G401.6 (cell line): ENCODE data around the gene GULP1.

Experiments used
- FAIRE-seq: peaks from 2 replicates; lab custom pipeline; 2012; peaks lifted over from hg19 to GRCh38; lab: Jason Lieb, UNC

Gene GULP1

DNA sequence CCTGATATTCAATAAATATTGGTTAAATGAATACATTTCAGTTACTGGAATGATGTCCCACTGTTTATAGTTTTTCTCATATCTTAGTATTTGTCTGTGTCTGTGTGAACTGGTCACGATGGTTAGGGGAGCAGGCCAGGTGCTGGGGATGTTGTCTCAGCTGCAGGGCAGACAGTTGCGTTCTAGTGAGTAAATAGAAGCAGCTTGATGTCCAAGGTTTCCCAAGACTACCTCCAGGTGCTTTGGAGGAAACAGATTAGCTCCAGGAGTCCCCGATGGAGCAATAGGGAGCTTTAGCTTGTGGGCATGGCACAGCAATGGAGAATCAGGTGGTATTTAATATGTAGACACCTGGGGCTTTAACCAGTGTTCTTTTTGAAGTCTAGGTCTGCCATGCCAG, 75.5 kb downstream of the GULP1 start:
- FAIRE-seq = no peak

- peak; percentile 76 for FAIRE-seq
Measured at GRCh38 chr2:188369365-188369764, 77.7 kb downstream of the GULP1 start.

DNA sequence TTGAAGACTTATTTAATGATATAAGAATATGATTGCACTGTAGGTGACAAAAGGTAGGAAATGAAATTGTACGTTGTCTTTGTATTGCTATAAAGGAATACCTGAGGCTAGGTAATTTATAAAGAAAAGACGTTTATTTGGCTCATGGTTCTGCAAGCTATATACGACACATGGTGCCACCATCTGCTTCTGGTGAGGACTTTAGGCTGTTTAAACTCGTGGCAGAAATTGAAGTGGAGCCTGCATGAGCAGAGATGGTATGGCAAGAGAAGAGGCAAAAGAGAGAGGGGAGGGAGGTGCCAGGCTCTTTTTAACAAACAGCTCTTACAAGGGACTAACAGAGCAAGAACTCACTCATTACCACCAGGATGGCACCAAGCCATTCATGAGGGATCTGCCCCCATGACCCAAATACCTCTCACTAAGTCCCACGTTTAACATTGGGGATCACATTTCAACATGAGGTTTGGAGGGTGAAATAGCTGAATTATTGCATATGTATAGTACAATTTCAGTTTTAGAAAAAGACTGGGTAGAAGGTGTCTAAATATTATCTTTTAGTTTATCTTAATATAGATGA, 86.8 kb downstream of the GULP1 start:
- no peak for FAIRE-seq

- FAIRE-seq = no peak
Measured at GRCh38 chr2:188379748-188380147, 88.1 kb downstream of the GULP1 start.

DNA sequence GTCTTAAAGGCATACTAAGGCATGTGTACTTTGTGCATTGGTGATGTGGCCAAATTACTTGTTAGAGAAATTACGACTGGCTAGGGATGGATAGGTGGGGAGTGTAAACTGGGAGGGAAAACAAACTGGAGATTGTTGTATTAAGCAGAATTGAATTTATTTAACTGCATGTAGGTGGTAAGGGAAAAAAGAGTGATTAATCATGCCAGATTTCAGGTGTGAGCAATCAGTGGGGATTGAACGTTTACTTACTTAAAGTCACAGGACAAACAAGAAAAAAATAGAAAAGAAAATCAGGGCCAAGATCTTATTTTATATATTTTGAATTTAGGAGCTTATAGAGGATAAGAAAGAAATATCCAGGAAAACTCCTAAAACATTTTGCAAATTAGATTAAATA, 88.6 kb downstream of the GULP1 start:
- no peak for FAIRE-seq

GRCh38 chr2:188381614-188382013, 89.9 kb downstream of the GULP1 start:
- FAIRE-seq = no peak

GRCh38 chr2:188382107-188382506, 90.4 kb downstream of the GULP1 start:
- no peak for FAIRE-seq

- FAIRE-seq = no peak
Measured at GRCh38 chr2:188383158-188383557, 91.5 kb downstream of the GULP1 start.

DNA sequence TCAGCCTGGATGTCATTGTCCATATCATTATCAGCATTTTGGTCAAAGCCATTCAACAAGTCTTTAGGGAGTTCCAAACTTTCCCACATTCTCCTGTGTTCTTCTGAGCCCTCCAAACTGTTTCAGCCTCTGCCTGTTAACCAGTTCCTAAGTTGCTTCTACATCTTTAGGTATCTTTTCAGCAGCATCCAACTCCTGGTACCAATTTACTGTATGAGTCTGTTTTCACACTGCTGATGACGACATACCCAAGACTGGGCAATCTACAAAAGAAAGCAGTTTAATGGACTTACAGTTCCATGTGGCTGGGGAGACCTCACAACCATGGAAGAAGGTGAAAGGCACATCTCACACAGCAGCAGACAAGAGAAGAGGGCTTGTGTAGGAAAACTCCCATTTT, 94.2 kb downstream of the GULP1 start:
- no peak for FAIRE-seq

- no peak for FAIRE-seq
Measured at GRCh38 chr2:188388831-188389230, 97.2 kb downstream of the GULP1 start.

GRCh38 chr2:188391354-188391753, 99.7 kb downstream of the GULP1 start:
- FAIRE-seq = no peak

- no peak for FAIRE-seq
Measured at GRCh38 chr2:188394931-188395472, 103.3 kb downstream of the GULP1 start.

DNA sequence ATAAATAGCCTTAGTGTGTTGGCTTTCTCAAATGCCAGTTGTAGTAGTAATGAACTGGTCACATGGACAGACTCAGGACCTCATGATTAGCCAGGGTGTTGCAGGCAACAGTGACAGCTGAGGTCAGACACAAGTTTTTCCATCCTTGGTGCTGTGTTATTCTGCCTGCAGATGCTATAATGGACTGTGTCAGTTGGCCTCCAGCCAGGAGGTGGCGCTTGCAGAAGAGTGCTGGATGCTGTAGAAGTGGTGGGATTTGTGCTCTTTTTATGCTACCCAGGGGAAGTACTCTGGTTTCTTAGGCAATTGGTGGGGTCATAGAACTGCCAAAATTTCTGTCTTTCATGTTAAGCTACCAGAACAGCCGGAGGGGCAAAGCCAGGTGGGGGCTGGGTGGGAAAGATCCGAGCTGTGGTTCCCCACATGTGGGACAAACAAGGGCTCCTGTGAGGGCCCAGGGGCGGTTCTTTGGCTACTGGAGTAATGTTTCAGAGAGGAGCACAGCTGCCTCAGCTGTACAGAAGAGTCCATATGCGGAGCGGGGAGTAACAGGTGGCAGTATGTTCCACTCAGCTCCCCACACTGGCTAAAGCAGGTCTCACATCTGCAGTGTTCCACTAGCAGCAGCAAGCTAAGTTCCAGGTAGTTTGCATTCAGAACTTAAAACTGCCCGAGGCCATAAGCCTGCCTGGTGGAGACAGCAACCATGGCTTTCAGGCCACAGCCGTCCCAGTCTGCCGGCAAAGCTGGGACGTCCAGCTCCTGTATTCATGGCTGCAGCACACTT, 104.4 kb downstream of the GULP1 start:
- FAIRE-seq = no peak

DNA sequence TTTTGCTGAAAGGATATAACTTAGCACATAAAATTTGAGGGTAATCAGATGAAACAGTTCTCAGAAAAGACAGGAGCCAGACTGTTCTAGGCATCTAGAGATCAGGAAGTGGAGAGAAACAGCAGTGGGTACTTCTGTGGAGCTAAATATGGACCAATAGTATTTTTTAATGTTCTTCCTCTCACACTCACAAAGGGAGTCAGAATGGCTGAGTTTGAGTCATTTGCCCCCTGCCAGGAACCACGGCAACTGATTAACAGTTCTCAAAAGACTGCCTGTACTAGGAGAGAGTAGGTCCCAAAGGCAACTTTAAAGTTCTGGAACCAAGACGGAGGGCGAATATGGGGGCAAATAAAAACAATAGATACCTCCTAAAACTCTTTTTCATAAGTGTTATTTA, 107.5 kb downstream of the GULP1 start:
- no peak for FAIRE-seq

DNA sequence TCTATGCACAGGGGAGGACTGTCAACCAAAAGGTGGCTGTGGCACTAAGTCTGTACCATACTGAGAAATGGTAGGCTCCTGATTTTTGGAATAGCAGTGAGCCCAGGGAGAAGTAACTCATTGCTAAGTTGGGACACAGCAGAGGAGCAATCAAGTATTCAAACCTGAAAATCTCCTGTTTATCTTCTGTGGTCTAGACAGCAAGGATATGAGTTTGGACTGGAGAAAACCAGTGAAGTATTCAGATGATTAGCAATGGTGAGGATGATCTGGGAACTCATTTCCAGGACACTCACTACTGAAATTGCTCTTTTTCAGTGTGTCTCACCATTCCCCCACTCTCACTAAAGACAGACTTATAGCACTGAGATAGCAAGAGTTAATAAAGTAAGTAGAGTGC, 112.0 kb downstream of the GULP1 start:
- no peak for FAIRE-seq

GRCh38 chr2:188404341-188405004, 112.8 kb downstream of the GULP1 start:
- no peak for FAIRE-seq

DNA sequence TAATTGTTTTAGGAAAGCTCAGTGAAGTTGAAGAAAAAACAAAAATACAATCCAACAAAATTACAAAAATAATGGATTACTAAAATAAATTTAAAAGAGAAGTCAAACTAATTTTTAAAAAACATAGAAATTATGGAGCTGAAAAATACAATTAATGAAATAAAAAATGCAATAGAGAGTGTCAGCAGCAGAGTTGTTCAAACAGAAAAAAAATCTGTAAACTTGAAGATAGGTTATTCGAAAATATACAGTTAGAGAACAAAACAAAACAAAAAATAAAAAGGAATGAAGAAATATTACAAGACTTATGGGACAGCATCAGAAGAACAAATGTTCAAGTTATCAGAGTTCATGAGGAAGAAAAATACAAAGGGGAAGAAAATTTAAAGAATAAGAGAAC, 114.7 kb downstream of the GULP1 start:
- peak; percentile 71 for FAIRE-seq

DNA sequence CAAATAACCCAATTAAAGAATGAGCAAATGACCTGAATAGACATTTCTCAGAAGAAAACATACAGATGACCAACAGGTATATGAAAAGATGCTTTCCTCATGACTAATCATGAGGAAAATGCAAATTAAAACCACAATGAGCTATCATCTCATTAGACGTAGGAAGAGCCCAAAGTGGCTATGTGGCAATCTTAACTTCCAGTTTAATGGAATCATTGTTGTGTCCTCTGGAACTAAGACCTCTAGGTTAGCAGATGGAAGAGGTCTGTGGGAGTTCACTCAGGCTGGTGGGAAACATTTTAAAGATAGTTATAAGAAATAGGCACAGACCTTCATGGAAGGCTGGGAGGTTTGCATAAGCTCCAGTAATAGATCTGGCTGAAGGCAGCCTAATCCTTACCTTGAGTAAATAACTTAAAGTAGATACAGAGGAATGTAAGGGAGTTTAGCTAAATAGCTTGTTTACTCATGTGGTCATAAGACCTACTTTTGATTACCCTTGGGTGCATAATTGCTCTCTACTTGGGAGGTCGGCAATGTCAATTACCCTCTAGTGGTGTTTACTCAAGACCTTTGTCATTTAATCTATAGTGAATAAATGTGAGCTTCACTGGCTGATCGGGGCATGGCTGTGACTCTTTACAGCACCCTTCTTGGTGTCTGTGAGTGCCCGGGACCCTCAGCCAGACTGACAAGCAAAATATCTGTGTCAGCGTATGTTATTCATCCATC, 119.0 kb downstream of the GULP1 start:
- no peak for FAIRE-seq

GRCh38 chr2:188412190-188412589, 120.5 kb downstream of the GULP1 start:
- FAIRE-seq = no peak

GRCh38 chr2:188414411-188414810, 122.7 kb downstream of the GULP1 start:
- FAIRE-seq = no peak

DNA sequence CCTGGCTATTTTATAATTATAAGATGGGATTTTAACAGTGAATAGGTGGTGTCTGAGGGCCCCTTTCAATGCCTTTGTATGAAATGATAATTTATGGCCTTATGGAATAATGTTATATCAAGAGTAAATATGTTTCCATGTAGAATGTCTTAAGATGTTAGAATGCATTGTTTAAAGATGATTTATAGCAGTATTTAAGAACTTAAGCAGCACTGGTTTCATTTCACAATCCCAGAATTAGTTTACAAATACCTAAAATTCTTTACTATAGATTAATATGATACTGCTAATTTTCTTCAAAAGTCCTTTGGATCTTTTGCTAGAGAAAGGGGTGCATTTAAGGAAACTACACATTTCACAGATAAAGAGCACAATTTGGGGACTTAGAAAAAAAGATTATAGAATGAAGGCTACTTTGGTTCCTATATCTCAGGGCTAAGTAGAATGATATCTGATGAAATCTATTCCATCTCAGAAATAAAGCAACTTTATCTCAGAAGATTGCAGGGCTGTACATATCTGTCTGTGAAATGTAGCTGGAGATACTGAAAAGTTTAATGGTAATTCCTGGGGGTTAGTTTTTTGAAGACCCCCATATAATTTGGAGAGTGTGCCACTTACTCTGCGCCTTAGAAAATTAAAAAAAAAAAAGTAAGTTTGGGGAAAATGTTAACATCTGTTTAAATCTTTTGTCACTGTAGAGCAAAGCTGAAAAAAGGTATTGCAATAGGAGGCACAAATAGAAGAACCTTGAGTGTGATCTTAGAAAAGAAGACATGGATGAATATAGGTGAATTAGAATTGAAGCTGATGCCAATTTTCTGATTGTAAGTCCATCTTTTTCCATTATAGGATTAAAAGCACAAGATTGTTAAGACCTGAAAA, 123.4 kb downstream of the GULP1 start:
- peak; percentile 83 for FAIRE-seq

DNA sequence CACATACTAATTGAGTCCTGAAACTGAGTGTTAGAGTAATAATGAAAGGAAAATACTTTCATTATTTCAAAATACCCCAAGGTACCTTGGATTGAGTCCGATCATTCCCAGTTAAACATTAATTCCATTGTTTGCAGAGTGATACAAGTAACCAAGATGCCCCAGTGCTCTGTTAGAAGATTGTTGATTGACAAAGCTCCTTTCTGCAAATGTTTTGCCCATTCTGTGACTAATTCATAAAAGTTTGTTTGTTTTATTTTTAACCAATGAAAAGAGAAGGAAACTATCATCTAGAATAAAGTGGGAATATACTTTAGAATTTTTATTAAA, 124.0 kb downstream of the GULP1 start:
- no peak for FAIRE-seq
